K562 treated with DMSO at 1 percent for 24 hours (cell line): ENCODE data around the gene ADAMTS1. TPM values are rescaled to one million over a fixed set of nuclear protein-coding genes. Genes with fewer than 3 reads are reported as not detected.

Experiments
- total RNA-seq: library from RNA; unstranded; fragments of 300-600 nt; gene quantifications from 2 replicates; pipeline ENCODE4 v1.2.3, GENCODE V29; 2022; ENCODE audit warnings: low read depth; ENCODE audit not compliant: insufficient read depth

Gene ADAMTS1
- total RNA-seq: 0.66 TPM in 1 of 2 replicates, not detected in the other

DNA sequence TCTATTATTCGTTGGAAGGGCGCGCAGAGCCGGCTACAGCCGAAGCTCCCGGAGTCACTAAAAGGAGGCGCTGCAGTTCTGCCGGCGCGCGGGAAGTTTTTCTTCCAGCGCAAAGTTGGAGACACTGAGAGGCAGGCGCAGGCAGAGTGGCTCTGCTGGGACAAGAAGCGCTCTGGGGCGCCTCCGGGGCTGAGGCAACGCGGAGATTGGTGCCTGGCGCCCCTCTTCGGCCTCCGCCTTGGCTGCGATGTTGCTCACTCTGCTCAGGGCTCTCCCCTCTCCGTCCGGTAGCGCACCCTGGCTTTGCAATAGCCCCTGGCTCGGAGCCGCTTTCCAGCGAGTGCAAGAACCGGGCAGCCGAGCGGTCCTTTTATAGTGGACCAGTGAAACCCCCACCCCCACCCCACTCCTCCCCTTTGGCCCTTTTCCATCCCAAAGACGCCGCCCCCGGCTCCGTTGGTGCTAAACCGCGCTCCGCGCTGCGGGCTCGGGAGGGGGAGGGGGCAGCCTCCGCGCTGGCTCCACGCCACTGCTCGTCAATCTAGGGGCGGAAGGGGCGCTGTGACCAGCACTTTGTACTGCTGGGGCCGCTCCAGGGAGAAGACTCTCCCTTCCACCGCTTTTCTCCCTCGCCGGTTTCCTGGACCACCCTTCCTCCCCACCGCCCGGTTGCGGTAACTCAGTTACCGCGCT, at the start of gene ADAMTS1:
ADAMTS1 (minus strand) TSS at position 344 of the 693 bp plus-strand sequence. CDS start 455 bp downstream, outside the sequence.

Other genes with a start within 250 kb of the ADAMTS1 start
- gene ADAMTS5, start 121.7 kb upstream of the ADAMTS1 start, total RNA-seq: not detected in 2 replicates